GM23338 (cell line): Measurements from ENCODE around the gene VPS37B. TPM values are rescaled to one million over a fixed set of nuclear protein-coding genes. Genes with fewer than 3 reads are reported as not detected.
"Not testable (repeated sequence)": the region's sequence is repeated elsewhere in the genome, so short reads cannot be mapped to it uniquely, and the experiment has no call there.

ENCODE experiments used
- ATAC-seq: fragments of 200-7000 bp; cut with Tn5 transposase; 3 replicates; pipeline ENCODE4 v1.9.1; 2020
- DNase-seq: peaks from one replicate; pipeline ENCODE4 v3.0.0-alpha.2; 2015; ENCODE audit warnings: low spot score
- H2AFZ ChIP-seq: fragments of 200-600 bp; sonication (generic); 2 replicates; pipeline ENCODE4 v1.8.0; 2016; ENCODE audit warnings: antibody characterized with exemption, mild to moderate bottlenecking, moderate library complexity
- H3F3A ChIP-seq: fragments of 200-600 bp; sonication (generic); replicated peaks from 2 replicates; pipeline ENCODE4 v1.8.0; 2017; ENCODE audit warnings: antibody characterized with exemption, mixed run types, low read depth
- H3K27ac ChIP-seq: fragments of 200-600 bp; sonication (generic); 2 replicates; pipeline ENCODE4 v1.6.1; 2016; ENCODE audit warnings: low read depth
- H3K27me3 ChIP-seq: fragments of 200-600 bp; sonication (generic); 2 replicates; pipeline ENCODE4 v1.8.0; 2016; ENCODE audit warnings: mild to moderate bottlenecking, mixed run types, moderate library complexity; ENCODE audit not compliant: insufficient read depth
- H3K36me3 ChIP-seq: fragments of 200-600 bp; sonication (generic); 2 replicates; pipeline ENCODE4 v1.8.0; 2016; ENCODE audit warnings: mild to moderate bottlenecking; ENCODE audit not compliant: insufficient read depth
- H3K4me1 ChIP-seq: fragments of 200-600 bp; sonication (generic); 2 replicates; pipeline ENCODE4 v1.8.0; 2016; ENCODE audit warnings: mild to moderate bottlenecking, moderate library complexity; ENCODE audit not compliant: insufficient read depth
- H3K4me2 ChIP-seq: fragments of 200-600 bp; sonication (generic); 2 replicates; pipeline ENCODE4 v1.7.1; 2017; ENCODE audit warnings: mixed run types
- H3K4me3 ChIP-seq: fragments of 200-600 bp; sonication (generic); 2 replicates; pipeline ENCODE4 v1.6.1; 2016; ENCODE audit warnings: mixed run types
- H3K79me2 ChIP-seq: fragments of 200-600 bp; sonication (generic); replicated peaks from 2 replicates; pipeline ENCODE4 v1.8.0; 2017; ENCODE audit warnings: mild to moderate bottlenecking; ENCODE audit not compliant: insufficient read depth
- H3K9me2 ChIP-seq: fragments of 200-600 bp; sonication (generic); 2 replicates; pipeline ENCODE4 v1.8.0; 2017; ENCODE audit not compliant: insufficient read depth
- H4K20me1 ChIP-seq: fragments of 200-600 bp; sonication (generic); replicated peaks from 2 replicates; pipeline ENCODE4 v1.8.0; 2017; ENCODE audit warnings: mild to moderate bottlenecking; ENCODE audit not compliant: insufficient read depth
- H3K27ac Mint-ChIP-seq: 2 replicates; pipeline ENCODE4 v1.8.0; 2020; ENCODE audit warnings: inconsistent platforms, mild to moderate bottlenecking, moderate library complexity, mixed read lengths
- H3K27me3 Mint-ChIP-seq: 3 replicates; pipeline ENCODE4 v1.8.0; 2022; ENCODE audit warnings: low read depth, mild to moderate bottlenecking, moderate library complexity, mixed read lengths, inconsistent platforms; ENCODE audit not compliant: insufficient read depth, poor library complexity
- H3K36me3 Mint-ChIP-seq: 3 replicates; pipeline ENCODE4 v1.8.0; 2021; ENCODE audit warnings: low read depth, mild to moderate bottlenecking, inconsistent platforms, moderate library complexity, mixed read lengths
- H3K4me1 Mint-ChIP-seq: 3 replicates; pipeline ENCODE4 v1.8.0; 2020; ENCODE audit warnings: mild to moderate bottlenecking, inconsistent platforms, mixed read lengths
- H3K4me3 Mint-ChIP-seq: 3 replicates; pipeline ENCODE4 v1.8.0; 2021; ENCODE audit warnings: moderate library complexity, mild to moderate bottlenecking, inconsistent platforms, mixed read lengths
- H3K9me3 Mint-ChIP-seq: 3 replicates; pipeline ENCODE4 v1.8.0; 2020; ENCODE audit warnings: moderate library complexity, mild to moderate bottlenecking, inconsistent platforms, mixed read lengths
- CREB1 ChIP-seq: fragments of 250-450 bp; sonication (Bioruptor Pico); IDR thresholded peaks from 2 replicates; pipeline ENCODE4 v1.5.0; 2020; ENCODE audit warnings: low read depth, mild to moderate bottlenecking, moderate library complexity
- EZH2phosphoT487 ChIP-seq: fragments of 200-600 bp; sonication (generic); IDR thresholded peaks from one replicate; pipeline ENCODE4 v1.8.1; 2018; ENCODE audit warnings: antibody characterized with exemption; ENCODE audit not compliant: unreplicated experiment
- ZNF331 ChIP-seq: fragments of 250-450 bp; sonication (Bioruptor Pico); IDR thresholded peaks from 2 replicates; pipeline ENCODE4 v1.5.0; 2020; ENCODE audit warnings: low read depth, mild to moderate bottlenecking, moderate library complexity
- ZNF462 ChIP-seq: fragments of 250-450 bp; sonication (Bioruptor Pico); IDR thresholded peaks from 2 replicates; pipeline ENCODE4 v1.5.0; 2020; ENCODE audit warnings: mild to moderate bottlenecking, moderate library complexity
- polyA plus RNA-seq: library from polyadenylated mRNA; unstranded; fragments of >200 nt; fragmentation: Nextera tagmentation; extraction: Ambion mirVana; gene quantifications from 2 replicates; pipeline ENCODE4 v1.2.1, GENCODE V29; 2016
- total RNA-seq: library from RNA; depleted of rRNA; stranded (reverse); fragments of >200 nt; shearing (Covaris generic); gene quantifications from 2 replicates; pipeline ENCODE4 v1.2.3, GENCODE V29; 2014

Gene VPS37B
- total and polyA plus RNA-seq, 2 experiments from 2014 or later = 6.7 to 10.9 TPM

- peaks cover 91% of the 10 kb centered on the region for H3K27me3 ChIP-seq
- H3K27me3 Mint-ChIP-seq = peaks cover 77% of the 10 kb centered on the region
- H3K4me1 ChIP-seq = peaks cover 16% of the 10 kb centered on the region; the same call in 1 of the 2 replicates
- H3K36me3 ChIP-seq = no peaks in the 10 kb centered on the region
- no peak overlapping the region for H3K27ac Mint-ChIP-seq
- H3K4me3 ChIP-seq = no peak overlapping the region
- ATAC-seq = no peak
- H3F3A ChIP-seq = 0 out of 2 replicates have a peak, but pooled peaks cover 5% of the 10 kb centered on the region
- DNase-seq = no peak
- H3K27ac ChIP-seq = no peak overlapping the region
- H3K4me2 ChIP-seq = no peak overlapping the region
- H3K36me3 Mint-ChIP-seq = no peaks in the 10 kb centered on the region
- no peaks in the 10 kb centered on the region for H3K9me2 ChIP-seq
- peaks cover 78% of the 10 kb centered on the region for H4K20me1 ChIP-seq
- H2AFZ ChIP-seq = no peak overlapping the region
- no peak overlapping the region for H3K4me3 Mint-ChIP-seq
- H3K79me2 ChIP-seq = peaks cover 69% of the 10 kb centered on the region
- H3K4me1 Mint-ChIP-seq = peaks cover 27% of the 10 kb centered on the region
- TF ChIP-seq CREB1 = no peak
- no peak for TF ChIP-seq ZNF462 (CRISPR knock-in tag)
- no peak for TF ChIP-seq ZNF331
- H3K9me3 Mint-ChIP-seq = no peaks in the 10 kb centered on the region
These were observed 16.9 kb downstream of the VPS37B start for GRCh38 chr12:122878780-122879612.

- DNase-seq (no peak), ATAC-seq (no peak)
- no peaks in the 10 kb centered on the region for H3K36me3 ChIP-seq
- Mint-ChIP-seq H3K4me1 (peaks cover 48% of the 10 kb centered on the region), H3K4me3 (no peak overlapping the region), H3K9me3 (no peaks in the 10 kb centered on the region), H3K36me3 (peaks cover 3% of the 10 kb centered on the region; the same call in 1 of the 3 replicates), H3K27me3 (peaks cover 92% of the 10 kb centered on the region), H3K27ac (no peak overlapping the region)
- H3F3A ChIP-seq = peaks cover 5% of the 10 kb centered on the region; the same call in 1 of the 2 replicates
- peaks cover 32% of the 10 kb centered on the region for H3K4me1 ChIP-seq
- peaks cover 96% of the 10 kb centered on the region for H3K27me3 ChIP-seq
- H3K27ac ChIP-seq = no peak overlapping the region
- TF ChIP-seq ZNF331 (no peak), EZH2phosphoT487 (no peak)
- no peak overlapping the region for H3K4me3 ChIP-seq
- H3K9me2 ChIP-seq = no peaks in the 10 kb centered on the region
- no peak overlapping the region for H3K4me2 ChIP-seq
- peaks cover 48% of the 10 kb centered on the region for H3K79me2 ChIP-seq
- H4K20me1 ChIP-seq = peaks cover 72% of the 10 kb centered on the region
- no peak overlapping the region for H2AFZ ChIP-seq
These were observed 19.2 kb downstream of the VPS37B start for GRCh38 chr12:122876731-122877130.

- H3F3A ChIP-seq, H3K4me3 ChIP-seq, H2AFZ ChIP-seq, H3K36me3 ChIP-seq, H3K36me3 Mint-ChIP-seq, H3K4me2 ChIP-seq, H3K9me3 Mint-ChIP-seq, H3K27ac ChIP-seq, H3K27ac Mint-ChIP-seq, DNase-seq, H3K4me3 Mint-ChIP-seq, ATAC-seq, H3K9me2 ChIP-seq: not testable (repeated sequence)
- Mint-ChIP-seq H3K4me1 (peaks cover 49% of the 10 kb centered on the region), H3K27me3 (peaks cover 94% of the 10 kb centered on the region)
- peaks cover 73% of the 10 kb centered on the region for H4K20me1 ChIP-seq
- peaks cover 43% of the 10 kb centered on the region for H3K79me2 ChIP-seq
- peaks cover 98% of the 10 kb centered on the region for H3K27me3 ChIP-seq
- peaks cover 36% of the 10 kb centered on the region for H3K4me1 ChIP-seq
These were observed 19.6 kb downstream of the VPS37B start for GRCh38 chr12:122876281-122876680.
